Panc1 (cell line): ENCODE results near the gene PRXL2C. TPM values are rescaled to one million over a fixed set of nuclear protein-coding genes. Genes with fewer than 3 reads are reported as not detected.

Experiments used
- ATAC-seq: fragments of 200-7000 bp; cut with Tn5 transposase; 2 replicates; pipeline ENCODE4 v1.9.1; 2020; ENCODE audit warnings: mild to moderate bottlenecking, moderate library complexity
- BruUV-seq: library from RNA; stranded (reverse); fragments of 400-500 nt; replicated peaks from 2 replicates; lab custom pipeline; 2021; lab: Mats Ljungman, UMichigan
- CTCF ChIA-PET: fragments of 300-600 bp; sonication (Branson Sonifier 250); formaldehyde crosslinking; loops from one replicate; lab custom pipeline; 2022; ENCODE audit warnings: antibody characterized with exemption; lab: Charles Lee
- POLR2A ChIA-PET: fragments of 300-600 bp; sonication (Branson Sonifier 250); formaldehyde crosslinking; loops from one replicate; lab custom pipeline; 2022; ENCODE audit warnings: antibody characterized with exemption; lab: Charles Lee
- DNase-seq: peaks from one replicate; pipeline ENCODE4 v3.0.0-alpha.2; 2010; ENCODE audit warnings: low read depth, low spot score
- H3K27ac ChIP-seq: 2 replicates; pipeline ENCODE4 v1.5.1; 2011; ENCODE audit warnings: mild to moderate bottlenecking, low read length, inconsistent platforms
- H3K27me3 ChIP-seq: fragments of 200-500 bp; sonication (Bioruptor generic); 2 replicates; pipeline ENCODE4 v1.6.0; 2014; ENCODE audit warnings: low read length, inconsistent platforms; ENCODE audit not compliant: control insufficient read depth, insufficient read depth
- H3K36me3 ChIP-seq: fragments of 200-500 bp; sonication (Bioruptor generic); 2 replicates; pipeline ENCODE4 v1.5.1; 2014; ENCODE audit warnings: inconsistent platforms, mild to moderate bottlenecking, low read length, moderate library complexity; ENCODE audit not compliant: control insufficient read depth, insufficient read depth
- H3K4me1 ChIP-seq: 2 replicates; pipeline ENCODE4 v1.5.1; 2011; ENCODE audit warnings: inconsistent platforms, mild to moderate bottlenecking, low read length, moderate library complexity; ENCODE audit not compliant: control insufficient read depth, insufficient read depth
- H3K4me3 ChIP-seq, 2 experiments: 2 replicates each; pipeline ENCODE4 v1.5.1; 2011 to 2012; ENCODE audit warnings: low read depth in 2 of 2, low read length in 2 of 2, mild to moderate bottlenecking in 2 of 2, inconsistent platforms in 1 of 2, moderate library complexity in 1 of 2
- H3K9me3 ChIP-seq: fragments of 200-500 bp; sonication (Bioruptor generic); 2 replicates; pipeline ENCODE4 v1.5.1; 2014; ENCODE audit warnings: low read depth, mild to moderate bottlenecking, inconsistent platforms, low read length, moderate library complexity; ENCODE audit not compliant: control insufficient read depth, insufficient read depth
- POLR2AphosphoS5 ChIP-seq: IDR thresholded peaks from 2 replicates; pipeline ENCODE4 v1.6.1; 2012; ENCODE audit warnings: mild to moderate bottlenecking, low read depth, low read length, moderate library complexity
- REST ChIP-seq, 2 experiments: IDR thresholded peaks; 2 replicates each; pipeline ENCODE4 v1.6.1; 2011 to 2012; ENCODE audit warnings: low read depth in 2 of 2, control low read depth in 1 of 2, low read length in 1 of 2, mild to moderate bottlenecking in 1 of 2, moderate library complexity in 1 of 2; ENCODE audit not compliant: insufficient read depth in 1 of 2
- SIN3A ChIP-seq: IDR thresholded peaks from 2 replicates; pipeline ENCODE4 v1.6.1; 2012; ENCODE audit warnings: low read depth, mild to moderate bottlenecking, low read length, moderate library complexity, borderline replicate concordance; ENCODE audit not compliant: insufficient read depth
- TCF7L2 ChIP-seq: IDR thresholded peaks from 2 replicates; pipeline ENCODE4 v1.6.1; 2011; ENCODE audit warnings: mild to moderate bottlenecking, low read depth, low read length, inconsistent platforms
- in situ Hi-C: cut with HindIII; loops from 2 replicates; pipeline ENCODE4 v1.10.0; 2016; ENCODE audit warnings: low sequenced_read_pairs, low pct_unique_long_range_greater_than_20kb
- intact Hi-C: fragments of 100-400 bp; cut with micrococcal nuclease; formaldehyde crosslinking; loops from one replicate; pipeline ENCODE4 v1.10.0; 2022; ENCODE audit not compliant: unreplicated experiment
- total RNA-seq: library from RNA; stranded (reverse); gene quantifications from one replicate; pipeline ENCODE4 v1.2.1, GENCODE V29; 2021; ENCODE audit not compliant: unreplicated experiment
- TF ChIP-seq, protein P1 (sequence below): fragments of 450-650 bp; IDR thresholded peaks from 2 replicates; pipeline ENCODE4 v1.5.1; 2017; ENCODE audit warnings: mild to moderate bottlenecking

Gene PRXL2C
- total RNA-seq, 1 experiment from 2014 or later, result 14.0 TPM

GRCh38 chr9:96649620-96650324 lies 5.3 kb downstream of the PRXL2C start:
- no TSS peak for BruUV-seq
- DNase-seq (no peak), ATAC-seq (no peak)
- Histone ChIP-seq H3K4me1 (peaks cover 2% of the 10 kb centered on the region; the same call in 1 of the 2 replicates), H3K36me3 (no peaks in the 10 kb centered on the region; the same call in 1 of the 2 replicates), H3K9me3 (no peaks in the 10 kb centered on the region), H3K4me3 (no peak overlapping the region), H3K27ac (no peak overlapping the region), H3K27me3 (no peaks in the 10 kb centered on the region)
- in situ Hi-C loops (no loop called here), intact Hi-C loops (no loop called here)
- POLR2A ChIA-PET, result interaction anchor here (0.6 kb wide), 1 partner anchor 14 kb away, joined by 3 read pairs; no protein-coding TSS in a partner anchor
- TF ChIP-seq TCF7L2 (no peak), SIN3A (no peak), REST (IDR thresholded peaks at IDR 0.05; ENCODE audit: insufficient read depth in 1 of 2, low read depth in 2 of 2, low read length in 1 of 2) (no peak), POLR2AphosphoS5 (no peak)
- TF ChIP-seq, protein P1, sequence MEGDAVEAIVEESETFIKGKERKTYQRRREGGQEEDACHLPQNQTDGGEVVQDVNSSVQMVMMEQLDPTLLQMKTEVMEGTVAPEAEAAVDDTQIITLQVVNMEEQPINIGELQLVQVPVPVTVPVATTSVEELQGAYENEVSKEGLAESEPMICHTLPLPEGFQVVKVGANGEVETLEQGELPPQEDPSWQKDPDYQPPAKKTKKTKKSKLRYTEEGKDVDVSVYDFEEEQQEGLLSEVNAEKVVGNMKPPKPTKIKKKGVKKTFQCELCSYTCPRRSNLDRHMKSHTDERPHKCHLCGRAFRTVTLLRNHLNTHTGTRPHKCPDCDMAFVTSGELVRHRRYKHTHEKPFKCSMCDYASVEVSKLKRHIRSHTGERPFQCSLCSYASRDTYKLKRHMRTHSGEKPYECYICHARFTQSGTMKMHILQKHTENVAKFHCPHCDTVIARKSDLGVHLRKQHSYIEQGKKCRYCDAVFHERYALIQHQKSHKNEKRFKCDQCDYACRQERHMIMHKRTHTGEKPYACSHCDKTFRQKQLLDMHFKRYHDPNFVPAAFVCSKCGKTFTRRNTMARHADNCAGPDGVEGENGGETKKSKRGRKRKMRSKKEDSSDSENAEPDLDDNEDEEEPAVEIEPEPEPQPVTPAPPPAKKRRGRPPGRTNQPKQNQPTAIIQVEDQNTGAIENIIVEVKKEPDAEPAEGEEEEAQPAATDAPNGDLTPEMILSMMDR, result no peak
- CTCF ChIA-PET, result no interaction called here

- DNase-seq (no peak), ATAC-seq (no peak)
- in situ Hi-C loops (no loop called here), intact Hi-C loops (no loop called here)
- no TSS peak for BruUV-seq
- no peak for TF ChIP-seq TCF7L2
- TF ChIP-seq, protein P1, result no peak
- TF ChIP-seq REST (IDR thresholded peaks at IDR 0.05; ENCODE audit: insufficient read depth in 1 of 2, low read depth in 2 of 2, low read length in 1 of 2), result no peak
- TF ChIP-seq SIN3A, result no peak
- Histone ChIP-seq H3K4me3 (no peak overlapping the region), H3K36me3 (no peaks in the 10 kb centered on the region; the same call in 1 of the 2 replicates), H3K4me1 (no peaks in the 10 kb centered on the region), H3K9me3 (no peaks in the 10 kb centered on the region), H3K27ac (no peak overlapping the region), H3K27me3 (no peaks in the 10 kb centered on the region)
- ChIA-PET CTCF (no interaction called here), POLR2A (no interaction called here)
Observed at GRCh38 chr9:96646081-96646991, 8.8 kb downstream of the PRXL2C start.
